Esophagus mucosa (tissue), 1 donor: ENCODE results near the gene PLA2G4A. TPM values are rescaled to one million over a fixed set of nuclear protein-coding genes. Genes with fewer than 3 reads are reported as not detected.
A peak's percentile ranks its signal among the peaks of the same experiment; 100 is the strongest.

Experiments
- ATAC-seq: fragments of 200-7000 bp; cut with Tn5 transposase; one replicate; pipeline ENCODE4 v1.9.1; 2020
- total RNA-seq: library from RNA; stranded (reverse); gene quantifications from one replicate; pipeline ENCODE4 v1.2.4, GENCODE V29; 2023
- donor health status: DM: yes; HTN: yes; CAD: no.

PLA2G4A gene
- total RNA-seq, 1 donor from 2014 or later: 8.4 TPM

DNA sequence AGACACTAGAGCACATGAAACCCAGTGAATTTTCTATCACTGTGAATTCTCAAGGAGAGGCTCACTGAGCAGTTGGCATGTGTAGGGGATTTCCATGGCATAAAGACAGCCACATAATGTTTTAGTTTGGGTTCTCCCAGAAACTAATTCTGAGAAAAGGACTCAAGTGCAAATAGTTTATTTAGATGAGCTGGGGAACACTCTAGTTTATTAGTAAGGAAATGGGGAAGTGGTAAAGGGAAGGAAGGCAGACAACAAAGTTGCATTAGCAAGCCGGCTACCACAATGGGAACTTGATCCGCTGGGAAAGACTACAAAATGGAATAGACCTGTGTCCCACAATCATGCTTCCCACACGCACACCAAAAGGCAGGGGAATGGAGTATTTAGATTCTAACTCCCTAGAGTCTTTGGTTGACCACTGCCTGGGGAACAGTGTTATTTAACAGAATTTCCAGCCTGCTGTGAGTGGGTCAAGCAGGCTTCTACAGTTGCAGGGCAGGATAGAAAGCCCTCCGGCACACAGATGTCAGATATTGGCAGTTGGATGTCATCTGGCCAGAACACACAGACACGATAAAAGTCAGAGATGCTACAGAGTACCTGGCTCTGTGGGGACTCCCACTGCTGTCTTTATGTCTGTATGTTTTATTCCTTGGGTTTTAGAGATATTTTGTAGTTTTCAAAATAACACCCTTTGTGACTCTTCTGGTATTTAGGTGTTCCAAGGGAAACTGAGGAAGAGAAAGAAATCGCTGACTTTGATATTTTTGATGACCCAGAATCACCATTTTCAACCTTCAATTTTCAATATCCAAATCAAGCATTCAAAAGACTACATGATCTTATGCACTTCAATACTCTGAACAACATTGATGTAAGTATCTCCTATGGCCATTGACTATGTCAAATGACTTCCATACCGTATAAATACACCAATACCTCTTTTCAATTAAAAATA, 150.1 kb downstream of the PLA2G4A start:
- ATAC-seq: no peak

DNA sequence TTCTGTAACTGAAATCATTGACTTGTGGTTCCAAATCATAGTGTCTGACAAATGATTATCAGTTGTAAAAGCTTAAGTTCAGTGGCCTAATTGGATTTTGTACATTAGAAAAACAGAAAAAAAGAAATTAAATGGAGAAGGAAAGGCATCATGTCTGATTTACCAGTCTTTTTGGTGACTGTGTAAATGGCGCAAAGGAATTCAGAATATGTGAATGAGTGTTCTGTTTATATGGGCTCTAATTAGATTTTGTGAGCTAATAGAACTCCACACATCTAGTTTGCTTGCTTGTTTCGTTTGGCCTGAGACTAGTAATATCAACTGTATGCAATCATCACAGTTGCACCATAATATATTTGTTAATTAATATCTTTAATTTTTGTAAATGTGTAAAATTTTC, 151.7 kb downstream of the PLA2G4A start:
- ATAC-seq: no peak

DNA sequence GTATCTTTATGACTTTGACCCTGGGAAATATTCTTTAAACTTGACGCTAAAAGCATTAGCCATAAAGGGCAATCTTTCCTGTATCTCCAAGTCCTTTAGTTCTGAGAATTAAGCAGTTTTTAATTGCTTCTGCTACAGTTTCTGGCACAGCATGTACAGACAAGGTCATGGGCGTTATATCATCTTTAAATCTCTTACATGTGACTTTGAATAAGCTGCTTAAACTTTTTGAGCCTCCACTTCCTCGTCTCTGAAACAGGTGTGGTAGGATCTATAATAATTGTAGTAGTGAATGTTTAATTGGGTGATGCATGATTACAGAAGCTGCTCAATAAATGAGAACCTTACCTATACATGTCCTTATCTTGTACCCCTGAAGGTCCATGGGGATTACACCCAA, 153.4 kb downstream of the PLA2G4A start:
- peak; percentile 60 for ATAC-seq

DNA sequence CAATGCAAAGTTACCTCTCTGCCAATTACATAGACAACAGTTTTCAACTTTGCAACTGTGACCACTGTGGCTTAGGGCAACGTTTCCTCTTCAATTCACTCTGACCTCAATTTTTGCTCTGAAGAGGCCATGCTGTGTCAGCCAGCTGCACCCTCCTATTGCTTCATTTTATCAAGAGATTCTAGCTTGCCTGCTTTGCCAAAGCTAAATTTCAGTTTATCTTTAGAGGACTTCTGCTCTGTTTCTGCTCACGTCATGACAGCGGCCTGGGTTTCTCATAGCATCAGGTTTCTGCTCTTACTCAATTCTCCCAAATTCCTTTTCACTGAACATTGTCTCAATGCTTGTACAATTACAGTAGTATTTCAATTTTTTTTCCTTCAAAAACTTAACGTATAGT, 154.6 kb downstream of the PLA2G4A start:
- ATAC-seq: no peak

DNA sequence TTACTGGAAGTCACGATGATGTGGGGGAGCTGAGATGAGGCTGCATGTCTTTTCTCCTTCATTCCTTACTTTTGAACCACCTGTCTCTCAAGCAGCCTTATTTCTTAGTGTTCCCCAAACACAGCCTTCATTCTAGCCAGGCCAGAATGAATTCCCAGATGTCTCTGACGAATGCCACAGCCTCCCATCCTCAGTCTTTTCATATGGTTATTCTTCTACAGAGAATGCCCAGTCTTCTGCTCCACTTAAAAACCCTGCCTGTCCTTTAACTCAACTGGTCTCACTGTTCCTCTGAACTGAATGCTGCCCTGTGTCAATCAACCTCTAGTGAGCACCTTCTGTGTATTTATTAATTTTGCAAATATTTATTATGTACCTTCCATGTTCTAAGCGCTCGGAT, 156.2 kb downstream of the PLA2G4A start:
- no peak for ATAC-seq

DNA sequence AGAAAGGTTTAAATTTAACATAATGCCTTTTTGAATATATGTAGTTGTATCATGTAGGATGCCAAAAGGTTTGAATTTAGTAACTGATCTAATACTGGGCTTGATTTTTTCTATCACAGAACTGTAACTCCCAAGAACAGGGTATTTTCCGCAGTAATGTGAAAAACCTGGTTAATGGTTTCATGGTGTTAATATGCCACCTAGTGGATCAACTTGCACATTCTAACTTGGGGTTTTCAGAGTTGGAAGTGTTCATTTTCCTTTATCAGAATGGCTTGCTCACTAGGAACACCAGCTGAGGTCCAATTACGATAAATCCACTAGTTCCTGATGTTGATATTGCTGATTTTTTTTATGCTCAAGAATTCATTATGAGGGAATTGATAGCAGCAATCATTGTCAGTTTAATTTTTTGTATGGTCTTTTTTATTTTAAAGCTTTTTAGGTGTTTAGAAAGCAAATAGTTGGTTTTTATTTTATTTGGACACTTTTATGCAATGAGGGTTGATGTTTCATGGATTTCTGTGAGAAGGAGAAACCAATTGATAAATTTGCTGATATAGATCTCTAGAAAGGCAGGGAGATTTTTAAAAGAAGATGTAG, 157.2 kb downstream of the PLA2G4A start:
- peak; percentile 69 for ATAC-seq

DNA sequence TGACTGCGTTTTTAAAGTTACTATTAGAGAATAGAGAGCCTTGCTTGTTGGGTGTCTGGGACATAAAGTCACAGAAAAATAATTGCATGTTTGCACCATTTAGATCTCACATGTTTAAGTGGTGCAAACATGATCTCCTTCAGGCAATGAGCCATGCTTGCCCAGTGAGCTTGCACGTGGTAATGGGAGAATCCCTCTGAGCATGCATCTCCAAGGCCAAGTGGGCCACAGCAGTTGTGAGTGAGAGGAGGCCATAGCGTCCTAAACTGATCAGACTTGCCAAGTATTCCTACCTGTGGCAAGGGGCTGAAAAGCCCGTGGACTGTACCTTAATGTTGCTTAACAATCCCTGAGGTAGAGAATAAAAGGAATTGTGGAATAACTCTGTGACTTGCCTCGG, 158.3 kb downstream of the PLA2G4A start:
- no peak for ATAC-seq

DNA sequence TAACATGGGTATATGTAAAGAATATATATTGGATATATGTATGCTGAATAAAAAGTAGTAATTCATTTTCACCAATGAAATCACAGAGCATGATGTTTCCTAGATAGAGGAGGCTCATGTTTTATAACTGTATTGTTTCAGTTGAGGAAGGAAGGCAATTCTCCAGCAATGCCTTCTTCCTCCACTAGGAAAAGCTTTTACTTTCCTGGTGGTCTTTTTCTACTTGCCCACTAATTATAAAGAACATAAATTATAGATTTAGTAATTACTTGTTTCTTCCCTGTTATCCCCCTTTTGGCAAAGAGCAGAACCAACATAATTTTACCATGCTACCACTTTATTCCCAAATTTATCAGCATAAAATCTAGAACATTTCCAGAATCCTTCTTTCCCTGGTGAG, 159.0 kb downstream of the PLA2G4A start:
- no peak for ATAC-seq

DNA sequence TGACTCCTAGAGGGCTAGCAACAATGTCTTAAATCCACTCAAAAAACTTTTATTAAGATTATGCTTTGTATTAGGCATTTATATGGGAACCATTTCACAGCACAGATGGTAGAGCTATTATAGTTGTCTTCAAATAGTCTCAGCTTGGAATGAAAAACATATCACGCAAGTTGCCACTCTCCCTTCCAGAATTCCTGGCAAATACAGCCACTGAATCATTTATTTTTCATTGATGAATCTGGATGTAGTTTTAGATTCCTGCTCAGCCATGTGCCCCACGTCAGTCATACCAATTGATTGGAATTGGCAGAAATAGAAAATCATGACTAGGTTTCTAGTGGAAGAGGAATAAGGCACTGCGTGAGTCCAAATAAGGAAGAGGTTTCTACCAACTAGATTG, 165.2 kb downstream of the PLA2G4A start:
- ATAC-seq: no peak

DNA sequence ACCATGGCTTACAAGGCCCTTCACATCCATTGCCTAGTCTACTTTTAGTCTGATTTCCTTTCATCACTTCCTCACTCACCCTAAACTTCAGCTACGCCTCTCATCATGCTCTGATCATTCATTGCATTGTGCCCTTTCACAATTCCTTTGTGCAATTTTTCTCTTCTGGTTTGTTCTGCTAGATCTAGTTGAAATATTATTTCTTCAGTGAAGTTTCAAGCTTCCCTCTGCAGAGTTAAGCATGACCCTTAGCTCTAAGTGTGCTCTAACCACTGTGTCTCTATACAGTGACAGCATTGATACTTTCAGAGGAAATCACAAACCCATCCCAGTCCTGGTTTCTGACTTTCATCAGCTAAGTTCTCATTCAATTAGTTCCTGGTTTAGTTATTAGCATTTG, 166.1 kb downstream of the PLA2G4A start:
- ATAC-seq: no peak

DNA sequence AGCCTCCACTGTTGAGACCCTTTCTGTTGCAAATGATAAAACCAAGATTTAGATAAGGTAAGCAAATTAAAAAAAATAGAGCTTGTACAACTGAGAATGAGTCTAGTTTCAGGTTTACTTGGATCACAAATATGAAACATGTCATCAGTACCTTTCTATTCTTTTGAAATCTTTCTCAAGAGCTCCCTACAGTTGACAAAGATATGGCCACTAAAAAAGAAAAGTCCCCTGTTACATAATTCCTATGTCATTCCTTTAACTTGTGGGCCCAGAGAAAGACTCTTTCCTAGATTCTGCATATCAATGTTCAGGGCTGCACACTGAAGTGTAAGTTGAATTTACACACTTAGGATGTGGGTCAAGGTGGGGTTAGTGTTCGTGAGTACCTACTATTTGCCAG, 168.1 kb downstream of the PLA2G4A start:
- no peak for ATAC-seq

DNA sequence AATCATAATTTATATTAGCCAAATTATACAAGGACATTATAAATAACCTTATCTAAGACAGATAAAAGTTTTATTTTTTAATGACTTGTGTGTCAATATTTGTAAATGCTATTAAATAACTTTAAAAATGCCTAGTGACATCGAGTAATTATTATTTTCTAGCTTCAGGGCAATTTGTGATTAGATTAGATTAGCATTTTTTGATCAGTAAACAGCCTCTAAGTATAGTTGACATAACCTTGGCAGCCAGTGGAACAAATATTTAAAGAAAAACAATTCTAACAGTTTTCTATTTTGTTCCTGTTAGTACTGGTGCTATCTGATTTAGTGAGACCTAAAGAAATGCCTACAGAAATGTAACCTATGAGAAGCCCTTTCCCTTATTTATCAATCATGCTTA, 169.1 kb downstream of the PLA2G4A start:
- no peak for ATAC-seq

DNA sequence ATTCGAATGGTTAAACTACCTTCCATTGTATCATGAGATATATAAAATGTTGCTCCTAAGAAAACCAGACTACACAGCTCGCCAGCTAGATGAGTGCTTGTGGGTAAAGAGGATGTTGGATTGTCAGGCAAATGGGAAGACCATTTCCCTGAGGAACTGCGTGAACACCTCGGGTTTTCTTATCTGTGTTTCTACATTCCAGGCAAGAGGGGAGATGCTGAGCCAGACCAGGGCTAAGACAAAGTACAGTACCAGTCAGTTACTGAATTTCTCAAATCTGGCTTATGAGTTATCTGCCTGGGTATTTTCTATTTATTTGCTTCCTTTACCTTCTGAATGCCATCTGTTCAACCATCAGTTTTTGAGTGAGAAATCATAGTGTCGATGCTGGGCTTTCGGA, 170.8 kb downstream of the PLA2G4A start:
- ATAC-seq: no peak

DNA sequence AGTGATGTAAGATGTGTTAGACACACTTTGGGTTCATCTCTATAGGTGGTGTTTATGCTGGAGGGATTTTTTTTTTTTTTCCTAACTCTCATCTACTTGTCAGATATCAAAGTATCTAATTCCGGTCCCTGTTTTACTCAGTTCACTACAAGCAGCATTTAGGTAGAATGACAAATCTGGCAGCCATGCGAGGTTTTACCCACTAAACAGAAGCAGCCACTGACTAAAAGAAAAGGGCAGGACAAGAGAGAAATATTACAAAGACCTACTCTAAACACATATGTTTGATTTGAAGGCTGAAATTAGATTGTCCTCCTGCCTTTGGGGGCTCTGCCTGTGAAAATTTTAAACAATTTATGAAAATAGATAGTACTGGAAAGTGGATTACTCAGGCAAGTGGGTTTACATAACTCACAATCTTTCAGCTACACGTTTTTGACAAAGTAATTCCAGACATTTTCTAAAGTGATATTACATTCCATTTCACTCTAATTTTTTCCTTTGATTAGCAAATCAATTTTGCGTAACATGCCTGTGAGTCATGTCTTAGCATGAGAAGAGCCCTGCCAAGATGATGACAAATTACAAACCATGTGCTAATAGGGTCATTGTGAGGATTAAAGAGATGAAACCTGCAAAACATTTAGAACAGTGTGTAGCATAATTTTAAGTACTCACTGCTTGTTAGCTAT, 172.6 kb downstream of the PLA2G4A start:
- ATAC-seq: peak; percentile 95

DNA sequence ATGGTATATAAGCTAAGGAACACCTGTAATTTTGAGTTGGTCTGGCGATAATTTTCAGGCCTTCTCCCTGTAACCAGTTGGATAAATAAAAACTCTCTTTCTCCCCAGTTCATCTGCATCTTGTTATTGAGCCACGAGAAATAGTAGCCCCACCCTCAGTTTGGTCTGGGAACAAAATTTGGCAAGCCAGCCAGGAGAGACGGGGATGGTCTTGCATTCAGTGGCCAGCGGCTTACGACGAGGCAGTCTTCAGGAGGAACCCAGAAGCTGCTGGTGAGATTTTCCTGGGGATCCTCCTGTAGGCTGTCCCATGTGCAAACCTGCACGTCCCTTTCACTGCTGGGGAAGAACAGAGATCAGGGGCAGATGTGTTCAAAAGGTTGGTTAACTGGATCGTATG, 174.6 kb downstream of the PLA2G4A start:
- no peak for ATAC-seq

DNA sequence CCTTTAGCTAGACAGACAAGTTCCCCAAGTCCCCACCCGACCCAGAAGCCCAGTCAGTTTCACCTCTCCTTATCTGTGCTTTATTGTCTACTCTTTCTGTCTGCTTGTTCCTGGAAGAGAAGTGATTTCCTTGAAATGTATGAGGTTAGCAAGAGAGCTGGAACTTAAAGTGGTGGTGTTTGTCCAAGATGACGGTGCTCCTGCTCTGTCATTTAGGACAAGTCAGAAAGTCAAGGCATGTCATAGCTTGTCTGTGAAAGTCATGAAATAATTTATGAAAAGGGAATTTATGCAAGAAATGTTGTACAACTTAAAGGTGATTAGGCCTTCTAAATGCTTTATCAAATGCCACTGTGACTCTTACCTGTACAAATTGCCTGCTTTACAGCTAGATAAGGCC, 178.1 kb downstream of the PLA2G4A start:
- no peak for ATAC-seq

DNA sequence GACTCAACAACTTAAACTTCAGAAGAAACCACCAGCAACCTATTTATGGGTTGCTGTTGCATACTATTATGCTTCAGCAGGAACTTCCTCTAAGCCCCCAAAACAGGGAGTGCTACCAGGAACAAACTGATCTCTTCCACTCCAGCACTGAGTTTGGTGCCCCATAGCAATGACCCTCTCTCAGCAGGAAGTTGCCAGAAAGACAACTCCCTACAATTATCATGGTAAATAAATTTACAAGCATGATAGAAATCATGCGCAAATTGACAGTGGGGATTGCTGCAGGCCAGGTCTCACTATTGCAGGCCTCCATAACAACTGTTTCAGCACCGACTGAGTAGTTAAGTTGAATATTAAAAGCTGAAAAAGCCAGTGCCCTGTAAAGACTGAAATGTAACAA, 180.6 kb downstream of the PLA2G4A start:
- no peak for ATAC-seq

DNA sequence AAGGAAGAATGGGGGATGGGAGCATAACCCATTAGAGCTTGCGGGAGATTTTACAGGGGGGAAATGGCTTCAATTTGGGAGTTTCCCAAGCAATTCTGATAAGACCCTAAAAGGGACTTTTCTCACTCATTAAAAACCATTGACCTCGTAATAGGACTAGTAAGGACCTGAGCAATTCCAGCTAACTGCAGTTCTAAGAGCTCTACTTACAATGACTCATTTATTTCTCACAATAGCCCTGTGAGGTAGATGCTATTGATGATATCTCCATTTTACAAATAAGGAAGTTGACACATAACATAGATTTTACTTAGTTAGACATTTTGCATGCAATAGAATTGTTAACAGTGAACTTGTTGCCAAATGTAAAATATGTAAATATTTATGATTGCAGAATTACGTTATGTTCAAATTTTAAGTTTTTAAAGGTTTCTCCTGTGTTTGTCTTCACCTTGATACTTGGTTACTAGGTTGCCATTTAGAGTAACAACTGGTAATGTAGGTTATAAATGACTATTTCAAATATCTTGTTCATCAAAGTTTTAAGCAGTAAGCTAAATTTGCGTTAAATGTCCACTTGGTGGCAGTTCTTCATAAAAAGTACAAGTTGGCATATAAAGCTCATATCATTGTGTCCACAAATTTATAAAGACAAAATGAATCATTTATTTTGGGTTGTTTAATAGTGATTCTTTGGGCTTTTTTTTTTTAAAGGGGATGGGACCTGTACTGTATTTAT, 182.0 kb downstream of the PLA2G4A start:
- no peak for ATAC-seq

DNA sequence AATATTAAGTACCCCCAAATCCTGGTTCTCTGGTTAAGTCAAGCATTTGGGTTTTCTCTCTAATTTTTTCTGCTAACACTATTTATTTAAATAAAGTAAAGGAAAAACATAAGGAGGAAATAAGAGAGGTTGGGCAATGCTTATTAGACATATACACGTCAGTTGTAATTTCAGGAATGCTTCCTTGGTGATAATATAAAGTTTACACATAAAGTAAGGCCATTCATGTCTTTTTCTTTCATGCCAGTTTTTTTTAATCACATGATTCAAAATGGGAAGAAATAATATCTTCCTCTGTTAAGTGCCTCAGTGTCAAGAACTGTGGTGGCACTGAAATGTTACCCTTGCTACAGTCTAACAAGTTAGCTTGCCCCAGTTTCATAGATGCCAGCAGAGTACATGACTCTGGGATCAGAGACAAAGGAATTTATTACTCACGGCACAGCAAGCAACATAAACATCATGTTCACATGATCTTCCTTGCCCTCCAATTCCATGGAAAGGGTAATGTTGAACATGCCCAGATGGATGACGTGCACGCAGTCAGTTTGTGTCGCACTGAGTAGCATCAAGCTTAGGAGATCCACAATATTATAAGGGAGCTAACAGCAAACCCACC, 184.9 kb downstream of the PLA2G4A start:
- no peak for ATAC-seq

DNA sequence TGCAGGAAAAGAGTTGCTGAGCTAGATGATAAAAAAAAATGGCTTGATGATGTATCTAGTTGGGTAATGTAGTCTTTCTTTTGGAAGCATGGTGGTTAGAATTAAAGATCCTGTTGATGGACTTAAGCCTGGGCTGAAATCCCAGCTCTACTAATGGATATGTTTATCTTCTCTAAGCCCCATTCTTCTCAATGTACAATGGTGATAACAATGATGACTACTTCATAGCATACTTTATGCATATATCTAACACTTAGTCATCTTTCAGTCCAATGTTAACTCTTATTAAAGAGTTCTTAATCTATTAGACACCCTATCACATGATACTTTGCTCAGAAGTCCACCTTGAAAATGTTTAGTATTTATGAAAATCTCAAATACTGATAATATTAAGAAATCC, 189.5 kb downstream of the PLA2G4A start:
- no peak for ATAC-seq

DNA sequence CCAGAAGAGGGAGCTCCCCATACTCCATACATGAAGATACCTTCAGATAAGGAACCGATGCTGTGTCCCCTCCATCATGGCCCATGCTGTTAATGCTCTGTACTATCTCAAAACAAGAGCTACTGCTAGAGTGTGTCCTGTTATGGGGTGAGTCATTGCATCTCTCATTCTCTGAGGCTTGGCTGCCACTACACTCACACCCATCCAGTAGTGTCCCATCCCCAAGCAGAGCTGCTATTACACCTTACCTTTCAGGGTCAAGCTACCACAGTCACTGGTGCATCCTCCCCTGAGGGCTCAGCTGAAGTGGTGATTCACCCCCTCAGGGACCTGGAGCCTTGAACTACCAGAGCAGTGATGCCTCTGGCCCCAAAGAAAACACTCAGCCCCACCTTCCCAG, 198.5 kb downstream of the PLA2G4A start:
- ATAC-seq: no peak

DNA sequence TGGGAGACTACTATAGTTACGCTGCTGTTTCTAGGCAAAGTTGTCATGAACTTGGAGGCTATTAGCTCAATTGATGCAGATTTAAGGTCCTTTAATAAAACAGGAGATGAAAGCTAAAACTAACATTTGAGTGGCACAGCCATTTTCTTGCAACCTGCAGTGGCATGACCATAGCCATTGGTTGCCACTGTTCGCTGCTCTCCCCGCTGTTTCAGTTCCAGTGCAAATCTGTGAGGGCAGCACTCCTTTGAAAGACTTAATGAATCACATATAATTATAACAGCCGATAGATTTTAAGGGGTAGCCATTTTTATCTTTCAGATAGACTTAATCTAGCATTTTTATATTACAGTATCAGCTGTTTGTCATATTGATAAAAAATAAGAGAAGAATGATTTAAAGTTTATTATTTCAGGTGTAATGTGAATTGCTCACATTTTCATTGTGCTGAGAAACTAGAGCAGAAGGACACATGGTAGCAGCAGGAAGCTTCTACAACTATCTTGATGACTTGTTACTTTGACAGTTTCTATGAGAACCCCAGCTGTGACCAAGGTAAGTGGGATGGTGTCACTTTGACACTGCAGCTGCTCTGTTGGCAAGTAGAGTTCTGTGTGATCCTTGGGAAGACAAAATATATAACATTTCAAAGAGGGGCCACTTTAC, 203.7 kb downstream of the PLA2G4A start:
- no peak for ATAC-seq
